ENCODE results near the gene MCTP2. TPM values are rescaled to one million over a fixed set of nuclear protein-coding genes. Genes with fewer than 3 reads are reported as not detected.

Gene MCTP2
- total RNA-seq, 1 donor = 3.9 TPM

- TF ChIP-seq CTCF (IDR thresholded peaks at IDR 0.05; ENCODE audit: insufficient read depth, low read length) = no peak
- DNase-seq (ENCODE audit: low read depth) = no peak
- no peak overlapping the region for H3K4me3 ChIP-seq (ENCODE audit: low read depth, low read length)
These were observed 2.9 kb downstream of the MCTP2 start for GRCh38 chr15:94234300-94234699.

GRCh38 chr15:94235041-94235440 lies 3.7 kb downstream of the MCTP2 start:
- DNase-seq (ENCODE audit: low read depth) = no peak
- H3K4me3 ChIP-seq (ENCODE audit: low read depth, low read length) = no peak overlapping the region
- TF ChIP-seq CTCF (IDR thresholded peaks at IDR 0.05; ENCODE audit: insufficient read depth, low read length) = no peak

- no peak for TF ChIP-seq CTCF (IDR thresholded peaks at IDR 0.05; ENCODE audit: insufficient read depth, low read length)
- no peak for DNase-seq (ENCODE audit: low read depth)
- H3K4me3 ChIP-seq (ENCODE audit: low read depth, low read length) = no peak overlapping the region
These were observed 4.3 kb downstream of the MCTP2 start for GRCh38 chr15:94235646-94236045.

GRCh38 chr15:94236608-94237007 lies 5.2 kb downstream of the MCTP2 start:
- no peak for DNase-seq (ENCODE audit: low read depth)
- H3K4me3 ChIP-seq (ENCODE audit: low read depth, low read length) = no peak overlapping the region
- TF ChIP-seq CTCF (IDR thresholded peaks at IDR 0.05; ENCODE audit: insufficient read depth, low read length) = no peak

GRCh38 chr15:94237903-94238302 lies 6.5 kb downstream of the MCTP2 start:
- H3K4me3 ChIP-seq (ENCODE audit: low read depth, low read length) = no peak overlapping the region
- DNase-seq (ENCODE audit: low read depth) = no peak
- TF ChIP-seq CTCF (IDR thresholded peaks at IDR 0.05; ENCODE audit: insufficient read depth, low read length) = no peak

- DNase-seq (ENCODE audit: low read depth) = no peak
- no peak overlapping the region for H3K4me3 ChIP-seq (ENCODE audit: low read depth, low read length)
- no peak for TF ChIP-seq CTCF (IDR thresholded peaks at IDR 0.05; ENCODE audit: insufficient read depth, low read length)
These were observed 7.3 kb downstream of the MCTP2 start for GRCh38 chr15:94238539-94239118.

GRCh38 chr15:94239474-94239873 lies 8.1 kb downstream of the MCTP2 start:
- no peak for DNase-seq (ENCODE audit: low read depth)
- no peak for TF ChIP-seq CTCF (IDR thresholded peaks at IDR 0.05; ENCODE audit: insufficient read depth, low read length)

More at GRCh38 chr15:94239474-94239873, 8.1 kb downstream of the MCTP2 start:
- H3K4me3 ChIP-seq (ENCODE audit: low read depth, low read length) = no peak overlapping the region

All from fibroblast of the aortic adventitia (primary cell).